GM13977 (cell line): Measurements from ENCODE around the gene MYO5B.

ENCODE experiments used
- DNase-seq: peaks from one replicate; pipeline ENCODE4 v3.0.0; 2012; ENCODE audit warnings: low spot score
- CTCF ChIP-seq: IDR thresholded peaks from 2 replicates; pipeline ENCODE4 v1.5.1; 2012; ENCODE audit warnings: mild to moderate bottlenecking, control low read depth; ENCODE audit not compliant: insufficient read depth; ENCODE audit errors: extremely low read depth, missing control alignments
- in situ Hi-C: fragments of 300-500 bp; cut with MboI; formaldehyde crosslinking; loops from one replicate; pipeline ENCODE4 v1.12.0; 2022; ENCODE audit warnings: low sequenced_read_pairs, low pct_unique_long_range_greater_than_20kb, mixed read lengths, inconsistent platforms; ENCODE audit not compliant: unreplicated experiment

MYO5B gene

GRCh38 chr18:49905771-49906170, 289.2 kb downstream of the MYO5B start:
- in situ Hi-C loops = no loop called here
- no peak for TF ChIP-seq CTCF

GRCh38 chr18:49904871-49905555, 289.9 kb downstream of the MYO5B start:
- in situ Hi-C loops = no loop called here

More at GRCh38 chr18:49905771-49906170, 289.2 kb downstream of the MYO5B start:
- DNase-seq = no peak

GRCh38 chr18:49901862-49902340, 293.0 kb downstream of the MYO5B start:
- in situ Hi-C loops = no loop called here
- TF ChIP-seq CTCF = no peak
- DNase-seq = no peak

More at GRCh38 chr18:49904871-49905555, 289.9 kb downstream of the MYO5B start:
- no peak for TF ChIP-seq CTCF
- DNase-seq = no peak

GRCh38 chr18:49899657-49900330, 295.2 kb downstream of the MYO5B start:
- in situ Hi-C loops = no loop called here
- no peak for TF ChIP-seq CTCF
- DNase-seq = no peak

GRCh38 chr18:49898421-49898820, 296.5 kb downstream of the MYO5B start:
- TF ChIP-seq CTCF = no peak
- in situ Hi-C loops = no loop called here
- peak; percentile 43 for DNase-seq

GRCh38 chr18:49894517-49895226, 300.3 kb downstream of the MYO5B start:
- in situ Hi-C loops = no loop called here
- no peak for DNase-seq
- TF ChIP-seq CTCF = no peak
